Testis (tissue), 3 donors: ENCODE data around the gene SNAP23. TPM values are rescaled to one million over a fixed set of nuclear protein-coding genes. Genes with fewer than 3 reads are reported as not detected.

ENCODE experiments used
- DNase-seq: peaks from one replicate; pipeline ENCODE4 v3.0.0-alpha.2; 2019
- H3K27ac ChIP-seq, 2 donors: fragments of 200-600 bp; sonication (generic); one replicate each; pipeline ENCODE4 v1.5.1; 2019
- H3K27me3 ChIP-seq: fragments of 200-600 bp; sonication (generic); one replicate; pipeline ENCODE4 v1.5.1; 2019
- H3K36me3 ChIP-seq: fragments of 200-600 bp; sonication (generic); one replicate; pipeline ENCODE4 v1.5.1; 2017; ENCODE audit warnings: low read depth; ENCODE audit errors: missing control alignments
- H3K4me1 ChIP-seq: fragments of 200-600 bp; sonication (generic); one replicate; pipeline ENCODE4 v1.5.1; 2019
- H3K4me3 ChIP-seq, 2 donors: fragments of 200-600 bp; sonication (generic); one replicate each; pipeline ENCODE4 v1.5.1; 2017 to 2019
- H3K9me3 ChIP-seq: fragments of 200-600 bp; sonication (generic); one replicate; pipeline ENCODE4 v1.5.1; 2017
- CTCF ChIP-seq, 3 experiments: fragments of 450-650 bp in 2 of 3; fragments of 200-600 bp in 1 of 3; sonication (generic) in 1 of 3; IDR thresholded peaks; one replicate each; pipeline ENCODE4 v1.5.1; 2016 to 2019; ENCODE audit warnings: antibody characterized with exemption in 3 of 3, mild to moderate bottlenecking in 2 of 3, moderate library complexity in 1 of 3
- POLR2A ChIP-seq: fragments of 450-650 bp; IDR thresholded peaks from one replicate; pipeline ENCODE4 v1.6.1; 2017; ENCODE audit warnings: antibody characterized with exemption, mild to moderate bottlenecking, moderate library complexity
- WGBS, 2 donors: methylation state at CpG; one replicate each; pipeline ENCODE4 v1.1.5; 2018; 5-methylcytosine and 5-hydroxymethylcytosine counted together
- intact Hi-C: fragments of 100-400 bp; cut with DNase I; formaldehyde crosslinking; loops from one replicate; pipeline ENCODE4 v1.15.1; 2023; ENCODE audit warnings: low total_unique reads
- polyA plus RNA-seq: library from polyadenylated mRNA; stranded (reverse); fragments of 350-450 nt; fragmentation: Illumina TruSeq; extraction: RNeasy Lipid Tissue Mini Kit (QIAGEN cat#74804); gene quantifications from one replicate; pipeline ENCODE4 v1.2.3, GENCODE V29; 2014; ENCODE audit warnings: low read depth, low replicate concordance; ENCODE audit not compliant: insufficient read depth
- total RNA-seq, 2 donors: library from RNA; depleted of rRNA; stranded (reverse); fragments of >200 nt; gene quantifications; one replicate each; pipeline ENCODE4 v1.2.3, GENCODE V29; 2016

Gene SNAP23
- total and polyA plus RNA-seq, 3 donors from 2014 or later: 99.4 to 114 (median 101) TPM

GRCh38 chr15:42491539-42492225 is 3.8 kb upstream of the SNAP23 start:
- Histone ChIP-seq H3K9me3 (no peaks in the 10 kb centered on the region), H3K27me3 (no peaks in the 10 kb centered on the region), H3K4me1 (peaks cover 12% of the 10 kb centered on the region), H3K36me3 (no peaks in the 10 kb centered on the region), H3K27ac (peak overlapping the region; percentile 93 to 97), H3K4me3 (peak overlapping the region; percentile 76 to 83)
- intact Hi-C loops: no loop called here
- WGBS, 2 donors: 52 to 58% methylated on average over 18 of the region's 18 CpGs
- DNase-seq: no peak
- TF ChIP-seq CTCF (IDR thresholded peaks at IDR 0.05) (no peak), POLR2A (no peak)

GRCh38 chr15:42493679-42494078 is 1.8 kb upstream of the SNAP23 start:
- no peak for TF ChIP-seq CTCF (IDR thresholded peaks at IDR 0.05)
- Histone ChIP-seq H3K36me3 (no peaks in the 10 kb centered on the region), H3K27me3 (no peaks in the 10 kb centered on the region), H3K9me3 (no peaks in the 10 kb centered on the region), H3K27ac (peak overlapping the region in 1 of 2 donors; percentile 94), H3K4me1 (peaks cover 18% of the 10 kb centered on the region), H3K4me3 (no peak overlapping the region)
- intact Hi-C loops: no loop called here
- DNase-seq: no peak
- WGBS, 2 donors: 85 to 88% methylated on average over 1 of the region's 1 CpG

- peak; percentile 76 for DNase-seq
- intact Hi-C loops: no loop called here
- WGBS, 2 donors: 0 to 2% methylated on average over 10 of the region's 10 CpGs
- H3K9me3 ChIP-seq: no peaks in the 10 kb centered on the region
- H3K4me3 ChIP-seq: peak overlapping the region; percentile 78 to 95
- TF ChIP-seq POLR2A (no peak), CTCF (IDR thresholded peaks at IDR 0.05) (no peak)
- no peaks in the 10 kb centered on the region for H3K36me3 ChIP-seq
- H3K4me1 ChIP-seq: peaks cover 22% of the 10 kb centered on the region
- peak overlapping the region; percentile 94 to 97 for H3K27ac ChIP-seq
- no peaks in the 10 kb centered on the region for H3K27me3 ChIP-seq
Measured at GRCh38 chr15:42494998-42495360, 455 bp upstream of the SNAP23 start.

- no peaks in the 10 kb centered on the region for H3K9me3 ChIP-seq
- DNase-seq: no peak
- 60 to 76% methylated on average over 6 of the region's 6 CpGs for WGBS, 2 donors
- peak overlapping the region; percentile 62 to 78 for H3K27ac ChIP-seq
- TF ChIP-seq CTCF (IDR thresholded peaks at IDR 0.05) (no peak), POLR2A (no peak)
- peaks cover 32% of the 10 kb centered on the region for H3K4me1 ChIP-seq
- H3K4me3 ChIP-seq: no peak overlapping the region
- no peaks in the 10 kb centered on the region for H3K27me3 ChIP-seq
- intact Hi-C loops: no loop called here
- H3K36me3 ChIP-seq: no peaks in the 10 kb centered on the region
Measured at GRCh38 chr15:42498212-42499068, 3.0 kb downstream of the SNAP23 start.
